Ishikawa (cell line): ENCODE measurements around the gene YBX1.

Experiments
- CEBPB ChIP-seq: IDR thresholded peaks from 2 replicates; pipeline ENCODE4 v1.6.1; 2012
- CREB1 ChIP-seq: IDR thresholded peaks from 2 replicates; pipeline ENCODE4 v1.6.1; 2012; ENCODE audit warnings: low read depth
- EGR1 ChIP-seq: IDR thresholded peaks from 2 replicates; pipeline ENCODE4 v1.6.1; 2012
- EP300 ChIP-seq: IDR thresholded peaks from 2 replicates; pipeline ENCODE4 v1.6.1; 2012; ENCODE audit warnings: borderline replicate concordance
- FOXM1 ChIP-seq: IDR thresholded peaks from 2 replicates; pipeline ENCODE4 v1.6.1; 2012; ENCODE audit warnings: low read depth, borderline replicate concordance
- MAX ChIP-seq: IDR thresholded peaks from 2 replicates; pipeline ENCODE4 v1.6.1; 2012
- NFIC ChIP-seq: IDR thresholded peaks from 2 replicates; pipeline ENCODE4 v1.6.1; 2012
- RAD21 ChIP-seq: IDR thresholded peaks from 2 replicates; pipeline ENCODE4 v1.6.1; 2012; ENCODE audit warnings: low read depth
- REST ChIP-seq: IDR thresholded peaks from 2 replicates; pipeline ENCODE4 v1.6.1; 2012; ENCODE audit warnings: low read depth, mild to moderate bottlenecking
- TAF1 ChIP-seq: IDR thresholded peaks from 2 replicates; pipeline ENCODE4 v1.6.1; 2012; ENCODE audit warnings: low read depth, mild to moderate bottlenecking
- TCF12 ChIP-seq: IDR thresholded peaks from 2 replicates; pipeline ENCODE4 v1.6.1; 2012; ENCODE audit warnings: low read depth
- TEAD4 ChIP-seq: IDR thresholded peaks from 2 replicates; pipeline ENCODE4 v1.6.1; 2012
- USF1 ChIP-seq: IDR thresholded peaks from 2 replicates; pipeline ENCODE4 v1.6.1; 2012
- YY1 ChIP-seq: IDR thresholded peaks from 2 replicates; pipeline ENCODE4 v1.6.1; 2012; ENCODE audit warnings: low read depth
- ZBTB7A ChIP-seq: IDR thresholded peaks from 2 replicates; pipeline ENCODE4 v1.6.1; 2012; ENCODE audit warnings: low read depth

YBX1 gene

GRCh38 chr1:42689912-42690311 lies 7.7 kb downstream of the YBX1 start:
- TF ChIP-seq RAD21 (no peak), YY1 (no peak), CEBPB (no peak), NFIC (no peak), MAX (no peak), CREB1 (no peak), REST (no peak), EP300 (no peak), ZBTB7A (no peak), USF1 (no peak), TAF1 (no peak), FOXM1 (no peak), TEAD4 (no peak), TCF12 (no peak), EGR1 (no peak)

DNA sequence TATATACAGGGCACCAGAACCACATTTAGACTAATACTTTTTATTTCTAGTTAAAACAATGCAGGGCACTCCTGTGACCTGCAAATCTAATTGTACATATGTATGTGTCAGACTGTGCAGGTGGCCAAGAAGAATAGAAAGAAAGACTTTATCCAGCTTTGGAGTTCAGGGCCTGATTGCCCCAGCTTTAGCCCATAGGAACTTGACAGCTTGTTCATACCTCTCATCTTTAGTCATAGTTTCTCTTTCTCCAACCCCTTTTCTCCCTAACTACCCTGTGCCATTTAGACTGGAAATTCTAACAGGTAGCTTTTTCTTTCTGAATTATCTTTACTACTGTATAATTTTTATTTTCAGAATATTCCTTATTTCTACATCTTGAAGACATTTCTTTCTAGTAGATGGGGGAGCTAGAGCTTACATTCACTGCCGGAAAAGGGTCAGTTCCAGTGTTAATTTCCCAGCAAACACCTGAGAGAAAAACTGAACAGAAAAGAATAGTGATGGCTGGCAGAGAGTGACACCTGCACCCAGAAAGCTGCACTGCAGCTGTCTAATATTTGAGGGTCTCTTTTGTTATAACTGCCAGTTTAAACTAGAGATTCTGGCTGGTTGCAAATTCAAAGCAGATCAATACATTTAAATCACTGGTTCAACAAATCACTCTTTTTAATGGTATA lies 8.4 kb downstream of the YBX1 start:
- TF ChIP-seq MAX = no peak
- TF ChIP-seq USF1 = no peak
- no peak for TF ChIP-seq FOXM1
- TF ChIP-seq CREB1 = no peak
- TF ChIP-seq YY1 = no peak
- TF ChIP-seq ZBTB7A = no peak
- TF ChIP-seq EP300 = no peak
- no peak for TF ChIP-seq CEBPB
- no peak for TF ChIP-seq TCF12
- no peak for TF ChIP-seq RAD21
- no peak for TF ChIP-seq TAF1
- TF ChIP-seq REST = no peak
- TF ChIP-seq NFIC = no peak
- TF ChIP-seq EGR1 = no peak
- TF ChIP-seq TEAD4 = no peak

- TF ChIP-seq RAD21 (no peak), EGR1 (no peak), CEBPB (no peak), TAF1 (no peak), ZBTB7A (no peak), TEAD4 (no peak), TCF12 (no peak), NFIC (no peak), REST (no peak), USF1 (no peak), FOXM1 (no peak), YY1 (no peak)
Observed at GRCh38 chr1:42691157-42691498, 8.9 kb downstream of the YBX1 start.

GRCh38 chr1:42692461-42692860 lies 10.2 kb downstream of the YBX1 start:
- TF ChIP-seq USF1 (no peak), TAF1 (no peak)
